Left lung (tissue), 10 donors: ENCODE measurements around the gene EFNA2. TPM values are rescaled to one million over a fixed set of nuclear protein-coding genes. Genes with fewer than 3 reads are reported as not detected.
A peak's percentile ranks its signal among the peaks of the same experiment; 100 is the strongest.

Experiments
- ATAC-seq: fragments of 200-7000 bp; cut with Tn5 transposase; one replicate; pipeline ENCODE4 v1.9.1; 2020; ENCODE audit warnings: moderate library complexity
- DNase-seq, 4 donors: peaks; one replicate each; pipeline ENCODE4 v3.0.0-alpha.2; 2013 to 2020
- H3K27ac ChIP-seq, 2 donors: fragments of 200-600 bp; sonication (generic) in 1 of 2; one replicate each; pipeline versions ENCODE4 v1.5.0 to v1.8.0; 2020 to 2021
- H3K27me3 ChIP-seq, 2 donors: fragments of 200-600 bp; sonication (generic) in 1 of 2; one replicate each; pipeline versions ENCODE4 v1.5.0 to v1.8.0; 2020 to 2021
- H3K36me3 ChIP-seq, 2 donors: fragments of 200-600 bp; sonication (generic) in 1 of 2; one replicate each; pipeline versions ENCODE4 v1.5.0 to v1.8.0; 2020 to 2021
- H3K4me1 ChIP-seq, 2 donors: fragments of 200-600 bp; one replicate each; pipeline ENCODE4 v1.8.0; 2021
- H3K4me3 ChIP-seq, 2 donors: fragments of 200-600 bp; sonication (generic) in 1 of 2; one replicate each; pipeline versions ENCODE4 v1.5.0 to v1.8.0; 2020 to 2021; ENCODE audit warnings: mild to moderate bottlenecking in 1 of 2
- H3K9me3 ChIP-seq, 2 donors: fragments of 200-600 bp; sonication (generic) in 1 of 2; one replicate each; pipeline versions ENCODE4 v1.5.0 to v1.8.0; 2020 to 2021
- CTCF ChIP-seq, 2 donors: fragments of 200-600 bp; sonication (generic) in 1 of 2; IDR thresholded peaks; one replicate each; pipeline versions ENCODE4 v1.5.0 to v1.8.0; 2021; ENCODE audit warnings: antibody characterized with exemption in 2 of 2
- intact Hi-C, 2 donors: fragments of 100-400 bp; cut with DNase I; formaldehyde crosslinking; loops; one replicate each; pipeline versions ENCODE4 v1.11.2 to v1.14.2; 2022
- polyA plus RNA-seq, 6 donors: library from polyadenylated mRNA; unstranded; fragments of 120-200 nt; gene quantifications; one replicate each; pipeline ENCODE4 v1.2.1, GENCODE V29; 2013; ENCODE audit not compliant: insufficient read length in 6 of 6
- total RNA-seq, 2 donors: library from RNA; stranded (reverse); fragmentation: NEBNext Ultra II Directional; extraction: Animal tissue kit (Norgen Biotek cat#: 25700); gene quantifications; one replicate each; pipeline ENCODE4 v1.2.1, GENCODE V29; 2021
- donor health status: DM: no; HTN: yes; CAD: no.
- donor health status: DM: no; HTN: no; CAD: no.

Gene EFNA2
- total and polyA plus RNA-seq, 8 donors, result 0.48 to 2.0 (median 0.79) TPM; not detected in 1

- Histone ChIP-seq H3K36me3 (no peaks in the 10 kb centered on the region), H3K27me3 (peaks cover 16 to 83% of the 10 kb centered on the region in 2 donors), H3K4me1 (peaks cover 0 to 10% of the 10 kb centered on the region in 2 donors), H3K9me3 (no peaks in the 10 kb centered on the region), H3K4me3 (no peak overlapping the region), H3K27ac (no peak overlapping the region)
- DNase-seq (no peak), ATAC-seq (no peak)
- no peak for TF ChIP-seq CTCF (IDR thresholded peaks at IDR 0.05)
- intact Hi-C loops, result no loop called here
Measured at GRCh38 chr19:1311543-1312091, 25.9 kb downstream of the EFNA2 start.

- DNase-seq, result peak in 1 of 4 donors; percentile 65
- no peak overlapping the region for H3K27ac ChIP-seq
- intact Hi-C loops, result no loop called here
- no peak overlapping the region for H3K4me3 ChIP-seq
- peaks cover 18 to 97% of the 10 kb centered on the region in 2 donors for H3K27me3 ChIP-seq
- peak; percentile 53 for ATAC-seq
- no peak for TF ChIP-seq CTCF (IDR thresholded peaks at IDR 0.05)
- no peaks in the 10 kb centered on the region for H3K9me3 ChIP-seq
- H3K4me1 ChIP-seq, result peaks cover 0 to 10% of the 10 kb centered on the region in 2 donors
- H3K36me3 ChIP-seq, result no peaks in the 10 kb centered on the region
Measured at GRCh38 chr19:1312767-1313694, 27.4 kb downstream of the EFNA2 start.

GRCh38 chr19:1313695-1314613 is 28.3 kb downstream of the EFNA2 start:
- no peaks in the 10 kb centered on the region for H3K36me3 ChIP-seq
- no peaks in the 10 kb centered on the region for H3K9me3 ChIP-seq
- DNase-seq (peak in 1 of 4 donors; percentile 46), ATAC-seq (no peak)
- intact Hi-C loops, result no loop called here
- no peak overlapping the region for H3K27ac ChIP-seq
- H3K27me3 ChIP-seq, result peaks cover 26 to 98% of the 10 kb centered on the region in 2 donors
- peaks cover 0 to 10% of the 10 kb centered on the region in 2 donors for H3K4me1 ChIP-seq
- H3K4me3 ChIP-seq, result no peak overlapping the region
- TF ChIP-seq CTCF (IDR thresholded peaks at IDR 0.05), result no peak

GRCh38 chr19:1315470-1316166 is 29.9 kb downstream of the EFNA2 start:
- H3K27me3 ChIP-seq, result peaks cover 28 to 96% of the 10 kb centered on the region in 2 donors
- no peak overlapping the region for H3K4me3 ChIP-seq

More at GRCh38 chr19:1315470-1316166, 29.9 kb downstream of the EFNA2 start:
- DNase-seq (peak in 3 of 4 donors; percentile 37 to 82 (median 51)), ATAC-seq (peak; percentile 87)
- Histone ChIP-seq H3K9me3 (no peaks in the 10 kb centered on the region), H3K36me3 (no peaks in the 10 kb centered on the region), H3K4me1 (peaks cover 0 to 10% of the 10 kb centered on the region in 2 donors), H3K27ac (no peak overlapping the region)
- intact Hi-C loops, result no loop called here
- TF ChIP-seq CTCF (IDR thresholded peaks at IDR 0.05), result peak; percentile 37 to 48
